HCT116 (cell line): Measurements from ENCODE around the gene SLC66A2. TPM values are rescaled to one million over a fixed set of nuclear protein-coding genes. Genes with fewer than 3 reads are reported as not detected.

Source experiments
- ATAC-seq: fragments of 200-7000 bp; cut with Tn5 transposase; 2 replicates; pipeline ENCODE4 v1.9.1; 2020; ENCODE audit warnings: mild to moderate bottlenecking, moderate library complexity
- BruUV-seq: library from RNA; stranded (reverse); fragments of 400-500 nt; replicated peaks from 2 replicates; lab custom pipeline; 2021; lab: Mats Ljungman, UMichigan
- CTCF ChIA-PET: fragments of 300-600 bp; sonication (Branson Sonifier 250); formaldehyde crosslinking; loops from one replicate; lab custom pipeline; 2021; ENCODE audit warnings: antibody characterized with exemption; lab: Charles Lee
- POLR2A ChIA-PET: fragments of 300-600, 350-600 bp; sonication (Branson Sonifier 250); formaldehyde crosslinking; loops from one replicate; lab custom pipeline; 2021; ENCODE audit warnings: antibody characterized with exemption; lab: Charles Lee
- RAD21 ChIA-PET, 2 experiments: fragments of 300-600 bp; sonication (Branson Sonifier 250); formaldehyde crosslinking; loops; one replicate each; lab custom pipeline; 2023; ENCODE audit warnings: low total read pairs in 2 of 2; ENCODE audit not compliant: uncharacterized antibody in 2 of 2, unreplicated experiment in 2 of 2, low non-redundant PET in 1 of 2; lab: Charles Lee
- DNase-seq: peaks from one replicate; pipeline ENCODE4 v3.0.0-alpha.2; 2010; ENCODE audit warnings: low read depth, low spot score
- H2AFZ ChIP-seq: fragments of 200-600 bp; shearing (Covaris generic), sonication (generic); 2 replicates; pipeline ENCODE4 v1.6.1; 2017; ENCODE audit warnings: low read depth, mixed run types, mixed read lengths, antibody characterized with exemption, low read length; ENCODE audit not compliant: poor library complexity, severe bottlenecking
- H3K27ac ChIP-seq: 2 replicates; pipeline ENCODE4 v1.5.1; 2012; ENCODE audit warnings: low read depth, low read length
- H3K27me3 ChIP-seq: fragments of 200-600 bp; sonication (generic); 2 replicates; pipeline ENCODE4 v1.6.1; 2016; ENCODE audit warnings: mixed run types, low read length, mixed read lengths; ENCODE audit not compliant: insufficient read depth
- H3K36me3 ChIP-seq, 2 experiments: fragments of 200-500 bp in 1 of 2; fragments of 200-600 bp in 1 of 2; sonication (Bioruptor generic) in 1 of 2; sonication (generic) in 1 of 2; 2 replicates each; pipeline versions ENCODE4 v1.5.1 to v1.6.1; 2014 to 2016; ENCODE audit warnings: low read length in 2 of 2, inconsistent platforms in 1 of 2, mixed read lengths in 1 of 2, mixed run types in 1 of 2; ENCODE audit not compliant: insufficient read depth in 2 of 2, control insufficient read depth in 1 of 2
- H3K4me1 ChIP-seq, 2 experiments: fragments of 200-600 bp in 1 of 2; sonication (generic) in 1 of 2; 2 replicates each; pipeline versions ENCODE4 v1.5.1 to v1.6.1; 2012 to 2017; ENCODE audit warnings: low read length in 2 of 2, inconsistent platforms in 1 of 2, mild to moderate bottlenecking in 1 of 2, mixed read lengths in 1 of 2, mixed run types in 1 of 2, moderate library complexity in 1 of 2; ENCODE audit not compliant: insufficient read depth in 2 of 2, control insufficient read depth in 1 of 2
- H3K4me2 ChIP-seq: fragments of 200-600 bp; sonication (generic); 2 replicates; pipeline ENCODE4 v1.6.1; 2017; ENCODE audit warnings: mixed run types, low read length, mixed read lengths
- H3K4me3 ChIP-seq, 2 experiments: fragments of 200-600 bp in 1 of 2; sonication (generic) in 1 of 2; replicated peaks in 1 of 2; 2 replicates each; pipeline ENCODE4 v1.5.1; 2011 to 2016; ENCODE audit warnings: low read length in 2 of 2, control low read depth in 1 of 2, low read depth in 1 of 2, mild to moderate bottlenecking in 1 of 2, mixed read lengths in 1 of 2, mixed run types in 1 of 2
- H3K79me2 ChIP-seq: fragments of 200-600 bp; sonication (generic); 2 replicates; pipeline ENCODE4 v1.6.1; 2017; ENCODE audit warnings: mild to moderate bottlenecking, mixed run types, low read length, moderate library complexity, mixed read lengths; ENCODE audit not compliant: insufficient read depth
- H3K9ac ChIP-seq: fragments of 200-600 bp; sonication (generic); 2 replicates; pipeline ENCODE4 v1.6.1; 2016; ENCODE audit warnings: low read length, mixed read lengths
- H3K9me2 ChIP-seq: fragments of 200-600 bp; sonication (generic), shearing (Covaris generic); 2 replicates; pipeline ENCODE4 v1.6.1; 2017; ENCODE audit warnings: mixed run types, mild to moderate bottlenecking, moderate library complexity; ENCODE audit not compliant: insufficient read depth
- H3K9me3 ChIP-seq, 2 experiments: fragments of 200-500 bp in 1 of 2; fragments of 200-600 bp in 1 of 2; sonication (Bioruptor generic) in 1 of 2; sonication (generic) in 1 of 2; 2 replicates each; pipeline ENCODE4 v1.6.1; 2014 to 2017; ENCODE audit warnings: low read length in 2 of 2, mixed read lengths in 2 of 2, inconsistent platforms in 1 of 2, low read depth in 1 of 2, mild to moderate bottlenecking in 1 of 2, mixed run types in 1 of 2, moderate library complexity in 1 of 2; ENCODE audit not compliant: control insufficient read depth in 1 of 2, insufficient read depth in 1 of 2
- H4K20me1 ChIP-seq: fragments of 200-600 bp; sonication (generic), shearing (Covaris generic); 2 replicates; pipeline ENCODE4 v1.6.1; 2017; ENCODE audit warnings: mixed run types, mild to moderate bottlenecking, moderate library complexity; ENCODE audit not compliant: insufficient read depth
- CBX3 ChIP-seq: IDR thresholded peaks from 2 replicates; pipeline ENCODE4 v1.6.1; 2012; ENCODE audit warnings: low read depth
- CEBPB ChIP-seq: IDR thresholded peaks from 2 replicates; pipeline ENCODE4 v1.6.1; 2012; ENCODE audit warnings: low read depth
- EGR1 ChIP-seq: IDR thresholded peaks from 2 replicates; pipeline ENCODE4 v1.6.1; 2012; ENCODE audit warnings: low read depth
- ELF1 ChIP-seq: IDR thresholded peaks from 2 replicates; pipeline ENCODE4 v1.6.1; 2012; ENCODE audit warnings: low read depth, borderline replicate concordance
- EZH2 ChIP-seq: fragments of 200-600 bp; sonication (generic); IDR thresholded peaks from 2 replicates; pipeline ENCODE4 v1.6.1; 2017; ENCODE audit warnings: antibody characterized with exemption, mixed run types
- EZH2phosphoT487 ChIP-seq: fragments of 200-600 bp; IDR thresholded peaks from 2 replicates; pipeline ENCODE4 v1.6.1; 2018; ENCODE audit warnings: antibody characterized with exemption, borderline replicate concordance
- FOSL1 ChIP-seq: IDR thresholded peaks from 2 replicates; pipeline ENCODE4 v1.6.1; 2012; ENCODE audit warnings: low read depth
- MAX ChIP-seq: IDR thresholded peaks from 2 replicates; pipeline ENCODE4 v1.6.1; 2012
- POLR2A ChIP-seq: IDR thresholded peaks from 2 replicates; pipeline ENCODE4 v1.7.0; 2011; ENCODE audit warnings: borderline replicate concordance; ENCODE audit not compliant: insufficient read depth, insufficient read length; ENCODE audit errors: extremely low read depth
- RAD21 ChIP-seq: IDR thresholded peaks from 2 replicates; pipeline ENCODE4 v1.6.1; 2012; ENCODE audit warnings: low read depth, mild to moderate bottlenecking
- REST ChIP-seq: IDR thresholded peaks from 2 replicates; pipeline ENCODE4 v1.6.1; 2012; ENCODE audit warnings: low read depth
- SP1 ChIP-seq: IDR thresholded peaks from 2 replicates; pipeline ENCODE4 v1.6.1; 2012; ENCODE audit warnings: low read depth
- TCF7L2 ChIP-seq: IDR thresholded peaks from 2 replicates; pipeline ENCODE4 v1.7.0; 2011; ENCODE audit warnings: borderline replicate concordance, inconsistent platforms; ENCODE audit not compliant: insufficient read depth, insufficient read length; ENCODE audit errors: extremely low read depth
- ZBTB33 ChIP-seq: IDR thresholded peaks from 2 replicates; pipeline ENCODE4 v1.6.1; 2011; ENCODE audit warnings: mild to moderate bottlenecking, low read length, moderate library complexity; ENCODE audit not compliant: insufficient replicate concordance; ENCODE audit errors: extremely low read depth
- ZFX ChIP-seq: fragments of 450-650 bp; IDR thresholded peaks from 2 replicates; pipeline ENCODE4 v1.6.1; 2017
- ZNF274 ChIP-seq: fragments of 200-500 bp; sonication (Bioruptor generic); IDR thresholded peaks from 2 replicates; pipeline ENCODE4 v1.6.1; 2014; ENCODE audit warnings: mild to moderate bottlenecking, low read depth, low read length, inconsistent platforms
- intact Hi-C: fragments of 100-400 bp; cut with micrococcal nuclease; formaldehyde crosslinking; loops from 2 replicates; pipeline ENCODE4 v1.10.0; 2022
- total RNA-seq: library from RNA; stranded (reverse); gene quantifications from one replicate; pipeline ENCODE4 v1.2.1, GENCODE V29; 2021; ENCODE audit not compliant: unreplicated experiment

The SLC66A2 gene
- total RNA-seq, 1 experiment from 2014 or later, result 44.9 TPM

DNA sequence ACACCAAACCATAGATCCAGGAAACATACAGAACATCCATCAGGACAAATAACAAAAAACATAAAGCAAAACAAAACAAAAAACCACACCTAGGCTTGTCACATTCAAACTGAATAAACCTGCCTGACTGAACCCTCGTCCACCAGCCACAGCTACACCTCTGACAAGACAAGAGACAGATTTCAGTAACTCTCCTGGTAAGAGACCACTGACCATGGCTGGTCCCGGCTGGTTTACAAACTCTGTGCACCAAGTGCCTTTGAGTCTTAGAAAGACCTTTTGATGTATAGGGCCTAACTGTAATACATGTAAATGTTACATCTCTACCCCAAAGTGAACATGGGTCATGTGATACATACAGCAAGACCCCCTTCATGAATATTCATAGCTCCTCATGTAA, 4.8 kb upstream of the SLC66A2 start:
- Histone ChIP-seq H3K9ac (no peak overlapping the region), H3K4me1 (peaks cover 4 to 24% of the 10 kb centered on the region in 2 experiments), H3K4me2 (no peak overlapping the region), H3K27ac (no peak overlapping the region), H3K27me3 (no peaks in the 10 kb centered on the region), H3K9me3 (no peaks in the 10 kb centered on the region), H3K4me3 (no peak overlapping the region), H2AFZ (no peak overlapping the region), H3K36me3 (no peaks in the 10 kb centered on the region), H4K20me1 (no peaks in the 10 kb centered on the region), H3K9me2 (no peaks in the 10 kb centered on the region), H3K79me2 (no peaks in the 10 kb centered on the region)
- POLR2A ChIA-PET, result no interaction called here
- CTCF ChIA-PET, result no interaction called here
- intact Hi-C loops, result no loop called here
- RAD21 ChIA-PET, result no interaction called here
- ATAC-seq (no peak), DNase-seq (no peak)
- BruUV-seq, result no TSS peak
- no peak for TF ChIP-seq FOSL1

DNA sequence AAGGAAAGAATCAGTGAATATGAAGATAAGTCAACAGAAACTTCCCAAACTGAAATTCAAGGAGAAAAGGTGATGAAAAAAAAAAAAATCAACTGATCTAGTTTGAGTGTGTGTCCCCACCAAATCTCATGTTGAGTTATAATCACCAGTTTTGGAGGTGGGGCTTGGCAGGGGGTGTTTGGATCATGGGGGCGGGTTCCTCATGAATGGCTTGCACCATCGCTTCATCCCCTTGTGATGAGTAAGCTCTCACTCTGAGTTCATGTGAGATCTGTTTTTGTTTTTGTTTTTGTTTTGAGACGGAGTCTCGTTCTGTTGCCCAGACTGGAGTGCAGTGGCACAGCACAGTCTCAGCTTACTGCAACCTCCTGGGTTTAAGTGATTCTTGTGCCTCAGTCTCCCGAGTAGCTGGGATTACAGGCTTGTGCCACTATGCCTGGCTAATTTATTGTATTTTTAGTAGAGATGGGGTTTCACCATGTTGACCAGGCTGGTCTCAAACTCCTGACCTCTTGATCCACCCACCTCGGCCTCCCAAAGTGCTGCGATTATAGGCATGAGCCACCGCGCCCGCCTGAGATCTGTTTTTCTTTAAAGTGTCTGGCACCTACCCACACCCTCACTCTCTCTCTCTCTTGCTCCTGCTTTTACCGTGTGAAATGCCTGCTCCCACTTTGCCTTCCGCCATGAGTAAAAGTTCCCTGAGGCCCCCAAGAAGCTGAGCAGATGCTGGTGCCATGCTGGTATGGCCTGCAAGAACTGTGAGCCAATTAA, 4.0 kb upstream of the SLC66A2 start:
- Histone ChIP-seq H3K9me3 (no peaks in the 10 kb centered on the region), H3K4me3 (no peak overlapping the region), H4K20me1 (no peaks in the 10 kb centered on the region; the same call in 1 of the 2 replicates), H3K36me3 (no peaks in the 10 kb centered on the region), H3K79me2 (peaks cover 6% of the 10 kb centered on the region; the same call in 1 of the 2 replicates), H3K9me2 (no peaks in the 10 kb centered on the region), H3K4me1 (peaks cover 2 to 18% of the 10 kb centered on the region in 2 experiments), H3K9ac (no peak overlapping the region), H3K4me2 (no peak overlapping the region), H2AFZ (no peak overlapping the region), H3K27ac (no peak overlapping the region), H3K27me3 (no peaks in the 10 kb centered on the region)
- no TSS peak for BruUV-seq
- DNase-seq, result no peak
- POLR2A ChIA-PET, result no interaction called here
- CTCF ChIA-PET, result no interaction called here
- no peak for TF ChIP-seq ELF1
- TF ChIP-seq EZH2, result no peak
- no peak for TF ChIP-seq POLR2A
- no peak for TF ChIP-seq TCF7L2
- no peak for TF ChIP-seq EGR1
- no peak for TF ChIP-seq MAX
- no peak for TF ChIP-seq ZNF274
- TF ChIP-seq ZBTB33, result no peak
- TF ChIP-seq EZH2phosphoT487, result no peak
- TF ChIP-seq REST, result no peak
- TF ChIP-seq CBX3, result no peak
- TF ChIP-seq SP1, result no peak
- TF ChIP-seq RAD21, result no peak
- no peak for TF ChIP-seq CEBPB
- no peak for TF ChIP-seq ZFX
- ATAC-seq, result no peak
- intact Hi-C loops, result no loop called here
- RAD21 ChIA-PET, result no interaction called here
